Heart right ventricle (tissue), 16 donors: Measurements from ENCODE around the gene LOXHD1. TPM values are rescaled to one million over a fixed set of nuclear protein-coding genes. Genes with fewer than 3 reads are reported as not detected.

ENCODE experiments used
- ATAC-seq, 8 donors: fragments of 200-7000 bp; cut with Tn5 transposase; one replicate each; pipeline ENCODE4 v1.9.1; 2020; ENCODE audit warnings: mild to moderate bottlenecking in 8 of 8, moderate library complexity in 8 of 8, moderate number of reproducible peaks in 1 of 8
- DNase-seq, 2 donors: peaks; one replicate each; pipeline ENCODE4 v3.0.0-alpha.2; 2020
- H3K27ac ChIP-seq, 10 donors: fragments of 200-600 bp; sonication (generic) in 2 of 10; one replicate each; pipeline versions ENCODE4 v1.5.0 to v1.8.0; 2020 to 2022; ENCODE audit warnings: mild to moderate bottlenecking in 3 of 10
- H3K27me3 ChIP-seq, 7 donors: fragments of 200-600 bp; one replicate each; pipeline ENCODE4 v1.8.0; 2021 to 2022; ENCODE audit warnings: mild to moderate bottlenecking in 2 of 7
- H3K36me3 ChIP-seq, 9 donors: fragments of 200-600 bp; sonication (generic) in 1 of 9; one replicate each; pipeline versions ENCODE4 v1.5.0 to v1.8.0; 2020 to 2022; ENCODE audit warnings: mild to moderate bottlenecking in 2 of 9
- H3K4me1 ChIP-seq, 9 donors: fragments of 200-600 bp; sonication (generic) in 1 of 9; one replicate each; pipeline versions ENCODE4 v1.5.0 to v1.8.0; 2020 to 2022; ENCODE audit warnings: mild to moderate bottlenecking in 4 of 9
- H3K4me3 ChIP-seq, 10 donors: fragments of 200-600 bp; sonication (generic) in 2 of 10; one replicate each; pipeline versions ENCODE4 v1.5.0 to v1.8.0; 2020 to 2022; ENCODE audit warnings: mild to moderate bottlenecking in 7 of 10, moderate library complexity in 2 of 10
- H3K9me3 ChIP-seq, 11 donors: fragments of 200-600 bp in 10 of 11; sonication (generic) in 2 of 11; one replicate each; pipeline versions ENCODE4 v1.5.0 to v1.8.0; 2013 to 2022; ENCODE audit warnings: mild to moderate bottlenecking in 2 of 11, control low read depth in 1 of 11, moderate library complexity in 1 of 11
- CTCF ChIP-seq, 9 donors: fragments of 200-600 bp; sonication (generic) in 2 of 9; IDR thresholded peaks; one replicate each; pipeline versions ENCODE4 v1.5.0 to v1.8.0; 2021 to 2022; ENCODE audit warnings: antibody characterized with exemption in 9 of 9, mild to moderate bottlenecking in 5 of 9, moderate library complexity in 1 of 9
- WGBS, 2 donors: extraction: QIAGEN DNeasy Blood & Tissue Kit; methylation state at CpG; one replicate each; pipeline ENCODE4 v1.1.7; 2013; ENCODE audit warnings: inconsistent platforms in 1 of 2; 5-methylcytosine and 5-hydroxymethylcytosine counted together
- intact Hi-C, 10 donors: fragments of 100-400 bp; cut with DNase I; formaldehyde crosslinking; loops; one replicate each; pipeline versions ENCODE4 v1.11.1 to v1.14.2; 2022
- polyA plus RNA-seq, 2 donors: library from polyadenylated mRNA; stranded (reverse); fragments of 200-250 nt; gene quantifications; one replicate each; pipeline ENCODE4 v1.2.3, GENCODE V29; 2013
- total RNA-seq, 10 donors: library from RNA; stranded (reverse); fragmentation: NEBNext Ultra II Directional in 3 of 10; extraction: Animal tissue kit (Norgen Biotek cat#: 25700) in 3 of 10; gene quantifications; one replicate each; pipeline versions ENCODE4 v1.2.1 to v1.2.4, GENCODE V29; 2021 to 2023
- donor health status: Arrhythmogenic right ventricular cardiomyopathy.
- donor health status: ischemic (EF 13 %, LVEDD 7.1; RV severe dilation, severe dysfunction).
- donor health status: healthy with polysubstance abuse.
- donor health status: DM: no; HTN: yes; CAD: no.
- donor health status: DM: no; HTN: no; CAD: no.
- donor health status: ischemic (EF 25% LVEDD 6.9; RV normal size, moderate dysfunction).
- donor health status: ischemic (EF 25% LVEDD 5.7; RV mildly dilated, moderate dysfunction).
- donor health status: healthy.
- donor health status: DM: yes; HTN: yes; CAD: no.
- donor health status: Ischemic cardiomyopathy.
- donor health status: ischemic (EF 35%, LVEDD 5.7; RV mildly dilated, moderate dysfunction).
- donor health status: nonischemic (EF 11% LVEDD 7.7; RV severe dilation, severe dysfunction).
- donor health status: DM: yes; HTN: yes; CAD: no.
- donor health status: PGD.
- donor health status: ischemic (EF 29% LVEDD 5.4; RV normal size, mild dysfunction).
- donor health status: nonischemic (EF 23%, LVEDD 6.1; RV moderate dilation, normal function).

Gene LOXHD1
- total and polyA plus RNA-seq, 12 donors, result 0.15 to 1.9 (median 0.88) TPM

DNA sequence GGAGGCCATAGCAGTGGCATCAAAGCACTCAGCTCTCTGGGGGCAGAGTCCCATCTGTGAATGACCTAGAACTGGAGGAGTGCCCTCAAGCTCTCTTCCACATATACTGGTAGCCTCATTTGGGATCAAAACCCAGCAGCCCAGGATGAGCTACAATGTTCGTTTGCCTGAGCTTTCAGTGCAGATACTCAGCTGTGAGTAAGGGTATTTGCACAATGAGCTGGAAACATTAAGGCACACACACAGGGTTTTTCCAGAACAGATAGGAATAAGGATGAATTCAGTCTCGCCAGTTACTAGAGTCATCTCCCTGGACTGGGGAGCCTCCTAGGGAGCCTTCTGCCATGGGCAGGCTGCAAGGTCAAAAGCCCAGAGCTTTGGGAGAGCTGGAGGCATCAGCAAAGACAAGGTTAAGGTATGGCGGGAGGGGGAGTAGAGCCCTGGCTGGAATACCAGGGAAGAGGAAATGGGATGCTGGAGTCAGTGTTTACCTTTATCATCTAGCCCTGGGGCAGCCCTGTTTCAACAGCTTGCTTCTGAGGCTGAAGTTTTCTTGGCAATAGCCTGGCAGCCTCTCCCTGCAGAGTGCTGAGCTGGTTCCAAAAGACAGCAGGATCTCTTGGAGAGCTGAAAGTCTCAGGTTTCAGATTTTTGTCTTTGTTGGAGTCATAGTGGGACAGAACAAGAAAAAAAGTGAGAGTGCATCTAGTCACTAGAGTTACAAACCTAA is 187.7 kb downstream of the LOXHD1 start:
- intact Hi-C loops, result no loop called here
- H3K27ac ChIP-seq, result no peak overlapping the region
- peaks cover 0 to 8% (median 0%) of the 10 kb centered on the region in 9 donors for H3K4me1 ChIP-seq
- WGBS, 2 donors, result 56 to 63% methylated on average over 3 of the region's 3 CpGs
- no peak overlapping the region for H3K4me3 ChIP-seq
- peak in 2 of 8 donors; percentile 15 to 30 for ATAC-seq
- no peaks in the 10 kb centered on the region for H3K36me3 ChIP-seq
- H3K27me3 ChIP-seq, result no peaks in the 10 kb centered on the region
- H3K9me3 ChIP-seq, result no peaks in the 10 kb centered on the region
- no peak for DNase-seq
- no peak for TF ChIP-seq CTCF (IDR thresholded peaks at IDR 0.05)

DNA sequence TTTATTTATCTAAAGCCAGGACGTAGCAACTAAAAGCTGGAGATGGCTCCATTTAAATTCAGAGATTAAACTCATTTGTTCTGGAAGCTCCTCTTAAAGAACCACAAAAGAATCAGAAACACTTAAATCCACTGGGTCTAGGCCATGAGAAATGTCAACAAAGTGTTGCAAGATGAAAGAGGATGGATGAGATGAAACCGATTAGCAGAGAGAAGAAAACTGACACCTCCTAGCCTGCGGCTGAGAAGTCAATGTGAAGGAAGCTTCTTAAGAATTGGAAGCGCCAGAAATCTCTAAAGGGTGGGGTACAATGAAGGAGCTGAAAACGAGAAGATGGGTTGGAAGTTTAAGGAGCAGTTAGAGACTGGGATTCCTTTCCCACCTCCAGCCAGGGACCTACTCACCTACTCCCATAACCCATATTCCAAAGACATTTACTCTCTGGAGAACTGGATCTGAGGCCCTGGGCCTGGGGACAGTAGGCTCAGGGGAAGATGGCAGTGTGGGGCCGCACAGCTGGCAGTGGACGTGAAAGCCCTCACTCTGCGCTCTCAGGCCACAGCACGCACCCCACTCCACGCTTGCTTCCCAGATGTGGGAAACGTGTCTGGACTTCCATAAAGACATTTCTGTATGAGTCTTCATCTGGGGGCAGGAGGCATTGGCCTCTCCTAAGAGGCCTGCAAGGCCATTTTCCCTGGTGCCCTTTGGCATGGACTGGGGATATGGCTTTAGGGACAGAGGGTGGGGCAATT is 188.4 kb downstream of the LOXHD1 start:
- Histone ChIP-seq H3K4me3 (no peak overlapping the region), H3K4me1 (peaks cover 0 to 8% (median 0%) of the 10 kb centered on the region in 9 donors), H3K27me3 (no peaks in the 10 kb centered on the region), H3K9me3 (no peaks in the 10 kb centered on the region), H3K27ac (no peak overlapping the region), H3K36me3 (no peaks in the 10 kb centered on the region)
- 91 to 93% methylated on average over 11 of the region's 11 CpGs for WGBS, 2 donors
- no peak for DNase-seq
- intact Hi-C loops, result no loop called here
- TF ChIP-seq CTCF (IDR thresholded peaks at IDR 0.05), result no peak
- ATAC-seq, result no peak

GRCh38 chr18:46466234-46467160 is 190.5 kb downstream of the LOXHD1 start:
- no peak for DNase-seq
- no peaks in the 10 kb centered on the region for H3K27me3 ChIP-seq
- no peaks in the 10 kb centered on the region for H3K36me3 ChIP-seq
- no peak for TF ChIP-seq CTCF (IDR thresholded peaks at IDR 0.05)
- H3K9me3 ChIP-seq, result no peaks in the 10 kb centered on the region
- no peak overlapping the region for H3K27ac ChIP-seq
- WGBS, 2 donors, result 65 to 68% methylated on average over 9 of the region's 9 CpGs
- ATAC-seq, result no peak
- intact Hi-C loops, result no loop called here
- H3K4me1 ChIP-seq, result peaks cover 0 to 8% (median 0%) of the 10 kb centered on the region in 9 donors
- H3K4me3 ChIP-seq, result no peak overlapping the region
